Stimulated activated CD4-positive, alpha-beta T cell treated with anti-CD3 and anti-CD28 coated beads, TNF-alpha, amount 100 ng/mL, for 4 hours (primary cell): Measurements from ENCODE around the gene GUF1.
"Not testable (repeated sequence)": the region's sequence is repeated elsewhere in the genome, so short reads cannot be mapped to it uniquely, and the experiment has no call there.

ENCODE experiments used
- DNase-seq, 3 experiments: peaks; one replicate each; pipeline ENCODE4 v3.0.0-alpha.2; 2020; ENCODE audit warnings: low read depth in 3 of 3

Gene GUF1

DNA sequence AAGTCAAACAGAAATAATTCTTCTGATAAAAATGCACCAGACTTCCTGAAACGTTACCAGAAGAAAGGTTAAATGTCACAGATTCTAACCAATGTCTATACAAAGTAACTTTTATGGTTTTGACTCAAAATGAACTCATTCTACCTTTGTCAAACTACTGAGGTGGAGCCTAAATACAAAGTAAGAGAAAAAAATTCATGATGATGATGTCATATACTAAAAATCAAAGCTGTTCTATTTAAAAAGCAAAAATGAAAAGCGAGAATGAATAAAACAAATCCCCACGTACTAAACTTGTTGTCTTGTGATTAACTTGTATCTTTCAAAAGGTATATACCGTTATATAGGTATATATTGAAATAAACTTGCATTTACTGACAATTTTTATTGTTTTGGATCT, 26.5 kb downstream of the GUF1 start:
- no peak for DNase-seq

DNA sequence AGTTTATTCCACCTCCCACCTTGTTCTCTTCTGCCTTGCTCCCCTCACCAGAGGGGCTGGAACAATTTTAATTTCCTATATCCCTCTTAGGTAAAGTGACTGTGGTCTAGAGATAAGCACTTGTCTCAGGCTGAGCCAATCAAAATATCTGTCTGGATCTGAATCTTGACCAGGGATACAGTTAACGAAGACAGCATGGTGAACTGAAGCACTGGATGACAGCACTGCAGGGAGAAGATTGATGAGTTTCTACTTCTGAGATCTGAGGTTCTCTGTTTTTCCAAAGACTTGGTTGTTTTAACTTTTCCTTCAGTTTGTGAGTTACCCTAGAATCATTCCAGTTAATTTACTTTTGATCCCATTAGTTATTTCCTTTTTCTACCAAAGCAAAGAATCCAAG, 34.9 kb downstream of the GUF1 start:
- DNase-seq, result no peak

DNA sequence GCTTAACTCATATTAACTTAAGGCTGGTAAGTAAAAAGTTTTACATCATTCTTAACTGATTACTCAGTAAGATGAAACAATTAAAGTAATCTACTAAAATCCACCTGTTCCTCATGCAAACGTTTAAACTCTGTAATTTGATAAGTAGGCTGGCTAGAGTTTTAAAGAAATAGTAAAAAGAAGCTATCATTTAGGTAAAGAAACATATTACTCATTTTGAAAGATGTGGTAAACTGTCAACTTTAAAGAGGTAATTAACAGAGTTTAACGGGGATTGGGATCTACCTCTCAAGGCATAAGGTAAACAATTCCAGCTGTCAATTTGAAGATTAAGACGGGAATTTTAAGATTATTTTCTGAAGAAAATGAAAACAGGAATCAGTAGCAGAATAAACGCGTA, 38.4 kb downstream of the GUF1 start:
- DNase-seq, result no peak

- no peak for DNase-seq
These were observed 42.2 kb downstream of the GUF1 start for GRCh38 chr4:44720371-44720770.

DNA sequence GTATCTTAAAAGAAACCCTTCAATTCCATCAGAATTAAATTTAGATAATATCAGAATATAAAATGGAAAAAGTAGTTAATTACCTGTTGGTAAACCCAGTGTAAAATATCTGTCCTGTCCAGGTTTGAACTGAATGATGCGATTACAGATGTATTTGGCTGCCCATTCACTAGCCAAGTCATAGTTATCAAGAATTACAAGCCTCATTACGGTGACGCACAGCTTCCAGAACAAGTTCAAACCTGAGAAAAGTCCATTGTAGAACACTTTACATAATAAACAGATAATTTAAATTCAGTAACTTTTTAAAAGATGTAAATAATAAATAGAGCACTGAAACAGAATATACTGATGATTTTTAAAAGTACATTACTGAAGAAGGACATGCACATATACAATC, 43.8 kb downstream of the GUF1 start:
- DNase-seq, result no peak

DNA sequence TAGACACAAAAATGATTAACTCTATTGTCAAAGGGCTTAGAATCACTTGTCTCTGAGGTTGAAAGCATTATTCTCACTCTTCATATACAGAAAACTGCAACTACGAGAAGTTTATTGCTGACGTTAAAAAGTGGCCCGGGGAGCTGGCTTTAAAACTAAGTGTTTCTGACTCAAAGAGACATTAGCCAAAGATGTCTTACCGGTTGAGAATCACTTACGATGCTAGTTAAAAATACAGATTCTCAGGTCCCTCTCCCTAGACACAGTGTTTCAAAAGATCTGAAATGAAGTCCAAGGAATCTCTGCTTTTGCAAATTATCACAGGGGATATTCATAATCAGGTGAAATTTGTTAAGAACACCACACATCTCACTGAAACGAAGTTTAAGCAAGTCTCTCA, 46.9 kb downstream of the GUF1 start:
- DNase-seq, result no peak

GRCh38 chr4:44725726-44726037, 47.5 kb downstream of the GUF1 start:
- no peak for DNase-seq

DNA sequence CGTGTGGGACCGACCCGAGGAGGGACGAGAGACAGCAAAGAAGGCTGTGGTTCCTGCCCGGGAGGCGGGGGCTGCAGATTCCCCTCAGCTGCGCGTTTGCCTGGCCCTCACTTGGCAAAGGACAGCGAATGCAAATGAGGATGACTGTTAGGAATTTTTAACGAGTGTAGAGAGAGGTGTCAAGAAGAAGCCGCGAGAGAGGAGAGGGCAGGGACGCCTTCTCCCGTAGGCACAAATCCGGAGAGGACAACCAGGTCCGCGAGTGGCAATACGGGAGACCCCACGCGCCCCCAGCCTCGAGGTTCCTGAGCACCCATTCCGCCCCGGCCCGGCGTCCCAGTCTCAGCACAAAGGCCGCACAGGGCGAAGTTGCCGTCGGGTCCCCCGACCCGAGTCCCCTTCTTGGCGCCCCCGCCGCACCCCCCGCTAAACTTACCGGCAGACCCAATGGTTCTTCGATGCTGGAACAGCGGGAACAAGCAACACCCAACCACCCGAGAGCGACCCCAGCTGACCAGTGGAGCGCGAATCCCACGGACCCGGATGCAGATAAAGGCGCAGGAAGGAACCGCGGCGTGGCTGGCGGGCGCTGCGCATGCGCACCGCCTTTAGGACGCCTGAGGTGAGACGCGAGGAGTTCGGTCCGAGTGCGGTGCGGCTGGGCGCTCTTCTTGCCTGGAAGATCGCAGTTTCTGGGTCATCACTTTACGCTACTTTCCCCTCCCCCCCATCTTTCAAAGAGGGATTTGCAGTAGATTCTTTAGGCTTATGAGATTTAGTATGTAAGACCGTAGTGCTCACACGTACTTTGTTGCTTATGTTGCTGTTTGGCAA, 48.0 kb downstream of the GUF1 start, which contains the start of gene GNPDA2:
TSS of gene GNPDA2 (minus strand) at position 519 of the 834 bp plus-strand sequence. CDS start 4,349 bp downstream, outside the sequence.
- DNase-seq, result peak; percentile 62 to 69 (median 64)

DNA sequence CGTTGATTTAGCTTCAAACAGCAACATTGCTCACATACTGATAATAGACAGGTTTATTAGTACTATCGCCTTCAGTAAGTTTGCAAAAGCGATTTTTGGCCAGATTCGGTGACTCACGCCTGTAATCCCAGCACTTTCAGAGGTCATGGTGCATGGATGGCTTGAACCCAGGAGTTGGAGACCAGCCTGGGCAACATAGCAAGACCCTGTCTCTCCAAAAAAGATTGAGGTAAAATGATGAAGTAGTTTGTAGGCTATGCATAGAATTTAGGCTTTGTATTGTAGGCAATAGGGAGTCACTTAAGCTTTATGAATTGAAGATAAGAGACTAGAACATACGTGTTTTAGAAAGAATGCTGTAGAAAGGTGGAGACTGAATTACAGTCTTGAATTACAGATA, 49.3 kb downstream of the GUF1 start:
- no peak for DNase-seq

DNA sequence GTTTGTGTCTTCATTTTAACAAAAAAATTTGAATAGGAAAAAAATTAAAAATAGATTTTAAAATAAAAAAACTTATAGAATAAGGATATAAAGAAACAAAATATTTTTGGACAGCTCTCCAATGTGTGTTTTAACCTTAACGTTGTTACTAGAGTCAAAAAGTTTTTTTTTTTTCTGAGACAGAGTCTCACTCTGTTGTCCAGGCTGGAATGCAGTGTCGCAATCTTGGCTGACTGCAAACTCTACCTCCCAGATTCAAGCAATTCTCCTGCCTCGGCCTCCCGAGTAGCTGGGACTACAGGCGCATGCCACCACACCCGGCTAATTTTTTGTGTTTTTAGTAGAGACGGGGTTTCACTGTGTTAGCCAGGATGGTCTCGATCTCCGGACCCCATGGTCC, 50.5 kb downstream of the GUF1 start:
- not testable (repeated sequence) for DNase-seq

- no peak for DNase-seq
These were observed 58.7 kb downstream of the GUF1 start for GRCh38 chr4:44736900-44737299.

GRCh38 chr4:44738615-44739014, 60.4 kb downstream of the GUF1 start:
- DNase-seq, result no peak

DNA sequence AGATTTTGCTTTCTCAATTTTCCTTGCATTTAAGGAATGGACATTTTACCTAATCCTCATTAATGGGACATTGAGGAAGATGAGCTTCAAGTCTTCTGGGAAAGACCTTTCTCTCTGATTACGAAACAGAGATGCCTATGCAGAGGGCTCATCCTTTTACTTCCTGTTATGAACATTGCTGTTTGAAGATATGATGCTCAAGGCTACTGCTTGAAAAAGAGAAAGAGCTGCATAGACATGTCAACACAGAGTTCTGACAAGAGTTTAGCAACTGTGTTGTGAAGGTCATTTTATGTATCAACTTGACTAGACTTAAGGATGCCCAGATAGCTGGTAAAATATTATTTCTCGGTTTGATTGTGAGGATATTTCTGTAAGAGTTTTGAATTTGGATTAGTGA, 62.0 kb downstream of the GUF1 start:
- no peak for DNase-seq
